ENCODE results near the gene CHEK2. TPM values are rescaled to one million over a fixed set of nuclear protein-coding genes. Genes with fewer than 3 reads are reported as not detected.
"Not testable (repeated sequence)": the region's sequence is repeated elsewhere in the genome, so short reads cannot be mapped to it uniquely, and the experiment has no call there.

CHEK2 gene
- total RNA-seq, 6 donors from 2014 or later = 5.6 to 14.7 (median 9.7) TPM

- Histone ChIP-seq H3K36me3 (no peaks in the 10 kb centered on the region), H3K27ac (no peak overlapping the region), H3K9me3 (no peaks in the 10 kb centered on the region), H3K4me1 (peaks cover 0 to 20% (median 3%) of the 10 kb centered on the region in 4 donors), H3K4me3 (no peak overlapping the region), H3K27me3 (no peaks in the 10 kb centered on the region)
- ATAC-seq (ENCODE audit: low FRiP score in 2 of 2) (no peak), DNase-seq (no peak)
- TF ChIP-seq CTCF (IDR thresholded peaks at IDR 0.05) (no peak), POLR2A (IDR thresholded peaks at IDR 0.05) (no peak), EP300 (IDR thresholded peaks at IDR 0.05) (no peak), POLR2AphosphoS5 (IDR thresholded peaks at IDR 0.05) (no peak)
- 52 to 67% methylated on average over 3 of the region's 3 CpGs for WGBS, 2 donors
These were observed 67.5 kb downstream of the CHEK2 start for GRCh38 chr22:28674121-28674563.

- DNase-seq (no peak), ATAC-seq (ENCODE audit: low FRiP score in 2 of 2) (no peak)
- no peak for TF ChIP-seq POLR2A (IDR thresholded peaks at IDR 0.05)
- no peak for TF ChIP-seq POLR2AphosphoS5 (IDR thresholded peaks at IDR 0.05)
- no peak for TF ChIP-seq EP300 (IDR thresholded peaks at IDR 0.05)
- TF ChIP-seq CTCF (IDR thresholded peaks at IDR 0.05) = no peak
- Histone ChIP-seq H3K4me1 (peaks cover 0 to 7% (median 3%) of the 10 kb centered on the region in 4 donors), H3K27ac (no peak overlapping the region), H3K4me3 (no peak overlapping the region), H3K27me3 (no peaks in the 10 kb centered on the region), H3K9me3 (no peaks in the 10 kb centered on the region), H3K36me3 (no peaks in the 10 kb centered on the region)
- 88 to 89% methylated on average over 3 of the region's 3 CpGs for WGBS, 2 donors
These were observed 70.9 kb downstream of the CHEK2 start for GRCh38 chr22:28670756-28671155.

- H3K36me3 ChIP-seq = no peaks in the 10 kb centered on the region
- no peaks in the 10 kb centered on the region for H3K27me3 ChIP-seq
- no peaks in the 10 kb centered on the region for H3K9me3 ChIP-seq
- TF ChIP-seq CTCF (IDR thresholded peaks at IDR 0.05) (no peak), EP300 (IDR thresholded peaks at IDR 0.05) (no peak), POLR2A (IDR thresholded peaks at IDR 0.05) (no peak), POLR2AphosphoS5 (IDR thresholded peaks at IDR 0.05) (no peak)
- no peak overlapping the region for H3K27ac ChIP-seq
- ATAC-seq (ENCODE audit: low FRiP score in 2 of 2) = no peak
- H3K4me1 ChIP-seq = peaks cover 0 to 7% (median 3%) of the 10 kb centered on the region in 4 donors
- H3K4me3 ChIP-seq = no peak overlapping the region
- DNase-seq = no peak
- 77 to 81% methylated on average over 4 of the region's 4 CpGs for WGBS, 2 donors
These were observed 71.5 kb downstream of the CHEK2 start for GRCh38 chr22:28670161-28670560.

GRCh38 chr22:28669387-28669786, 72.2 kb downstream of the CHEK2 start:
- ATAC-seq (ENCODE audit: low FRiP score in 2 of 2) (no peak), DNase-seq (no peak)
- Histone ChIP-seq H3K27me3 (no peaks in the 10 kb centered on the region), H3K4me1 (peaks cover 0 to 6% (median 2%) of the 10 kb centered on the region in 4 donors), H3K4me3 (no peak overlapping the region), H3K27ac (no peak overlapping the region), H3K9me3 (no peaks in the 10 kb centered on the region), H3K36me3 (no peaks in the 10 kb centered on the region)
- no peak for TF ChIP-seq CTCF (IDR thresholded peaks at IDR 0.05)
- no peak for TF ChIP-seq POLR2A (IDR thresholded peaks at IDR 0.05)
- TF ChIP-seq POLR2AphosphoS5 (IDR thresholded peaks at IDR 0.05) = no peak
- no peak for TF ChIP-seq EP300 (IDR thresholded peaks at IDR 0.05)
- WGBS, 2 donors = 69 to 76% methylated on average over 2 of the region's 2 CpGs

- H3K27me3 ChIP-seq; H3K36me3 ChIP-seq; DNase-seq; H3K4me1 ChIP-seq; H3K4me3 ChIP-seq; H3K9me3 ChIP-seq; H3K27ac ChIP-seq; ATAC-seq (ENCODE audit: low FRiP score in 2 of 2): not testable (repeated sequence)
- no CpG with 5 or more reads among the region's 13 CpGs for WGBS, 2 donors
These were observed 78.1 kb downstream of the CHEK2 start for GRCh38 chr22:28663569-28663942.
